ENCODE measurements around the gene TSPAN11.

DNA sequence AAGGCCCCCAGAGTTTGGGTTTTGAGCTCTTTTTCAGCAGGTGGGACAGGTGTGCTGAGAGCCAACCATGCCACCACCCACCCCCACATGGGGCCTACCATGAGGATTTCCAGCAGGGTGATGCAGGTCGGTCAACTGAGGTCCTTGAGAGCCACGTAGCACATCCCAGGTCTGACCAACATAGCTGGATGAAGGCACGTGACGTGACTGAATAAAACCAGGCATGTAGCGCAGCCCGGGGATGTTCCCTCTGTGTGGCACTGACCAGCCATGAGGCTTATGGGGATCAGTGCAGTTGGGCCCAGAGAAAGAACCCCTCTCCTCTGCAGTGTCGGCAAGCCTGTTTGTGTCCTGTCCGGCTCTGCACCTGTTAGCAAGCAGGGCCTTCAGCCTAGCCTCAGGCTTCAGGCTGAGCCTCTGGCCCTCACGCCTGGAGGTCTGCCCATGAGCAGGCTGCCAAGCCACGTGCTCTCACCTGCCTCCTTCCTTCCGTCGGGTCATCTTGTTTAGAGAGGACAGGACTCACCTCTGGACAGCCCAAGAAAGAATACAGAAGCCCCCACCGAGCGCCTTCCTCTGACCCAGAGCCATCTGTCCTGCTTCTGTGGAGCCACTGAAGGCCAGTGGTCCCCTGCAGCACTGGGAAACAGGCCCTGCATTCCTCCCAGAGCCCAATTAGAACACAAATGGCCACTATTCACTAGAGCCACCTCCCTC is 38.5 kb downstream of the TSPAN11 start:
- TF ChIP-seq, protein P1, sequence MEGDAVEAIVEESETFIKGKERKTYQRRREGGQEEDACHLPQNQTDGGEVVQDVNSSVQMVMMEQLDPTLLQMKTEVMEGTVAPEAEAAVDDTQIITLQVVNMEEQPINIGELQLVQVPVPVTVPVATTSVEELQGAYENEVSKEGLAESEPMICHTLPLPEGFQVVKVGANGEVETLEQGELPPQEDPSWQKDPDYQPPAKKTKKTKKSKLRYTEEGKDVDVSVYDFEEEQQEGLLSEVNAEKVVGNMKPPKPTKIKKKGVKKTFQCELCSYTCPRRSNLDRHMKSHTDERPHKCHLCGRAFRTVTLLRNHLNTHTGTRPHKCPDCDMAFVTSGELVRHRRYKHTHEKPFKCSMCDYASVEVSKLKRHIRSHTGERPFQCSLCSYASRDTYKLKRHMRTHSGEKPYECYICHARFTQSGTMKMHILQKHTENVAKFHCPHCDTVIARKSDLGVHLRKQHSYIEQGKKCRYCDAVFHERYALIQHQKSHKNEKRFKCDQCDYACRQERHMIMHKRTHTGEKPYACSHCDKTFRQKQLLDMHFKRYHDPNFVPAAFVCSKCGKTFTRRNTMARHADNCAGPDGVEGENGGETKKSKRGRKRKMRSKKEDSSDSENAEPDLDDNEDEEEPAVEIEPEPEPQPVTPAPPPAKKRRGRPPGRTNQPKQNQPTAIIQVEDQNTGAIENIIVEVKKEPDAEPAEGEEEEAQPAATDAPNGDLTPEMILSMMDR (IDR thresholded peaks at IDR 0.05; ENCODE audit: poor library complexity), result no peak
- TF ChIP-seq EZH2phosphoT487 (IDR thresholded peaks at IDR 0.05; ENCODE audit: low read depth, severe bottlenecking, unreplicated experiment), result no peak

Measured in hepatocyte (in vitro differentiated cells).